Testis (tissue), 3 donors: Measurements from ENCODE around the gene GRIN3B. TPM values are rescaled to one million over a fixed set of nuclear protein-coding genes. Genes with fewer than 3 reads are reported as not detected.

Experiments used
- DNase-seq: peaks from one replicate; pipeline ENCODE4 v3.0.0-alpha.2; 2019
- H3K27ac ChIP-seq, 2 donors: fragments of 200-600 bp; sonication (generic); one replicate each; pipeline ENCODE4 v1.5.1; 2019
- H3K27me3 ChIP-seq: fragments of 200-600 bp; sonication (generic); one replicate; pipeline ENCODE4 v1.5.1; 2019
- H3K36me3 ChIP-seq: fragments of 200-600 bp; sonication (generic); one replicate; pipeline ENCODE4 v1.5.1; 2017; ENCODE audit warnings: low read depth; ENCODE audit errors: missing control alignments
- H3K4me1 ChIP-seq: fragments of 200-600 bp; sonication (generic); one replicate; pipeline ENCODE4 v1.5.1; 2019
- H3K4me3 ChIP-seq, 2 donors: fragments of 200-600 bp; sonication (generic); one replicate each; pipeline ENCODE4 v1.5.1; 2017 to 2019
- H3K9me3 ChIP-seq: fragments of 200-600 bp; sonication (generic); one replicate; pipeline ENCODE4 v1.5.1; 2017
- POLR2A ChIP-seq: fragments of 450-650 bp; IDR thresholded peaks from one replicate; pipeline ENCODE4 v1.6.1; 2017; ENCODE audit warnings: antibody characterized with exemption, mild to moderate bottlenecking, moderate library complexity
- WGBS, 2 donors: methylation state at CpG; one replicate each; pipeline ENCODE4 v1.1.5; 2018; 5-methylcytosine and 5-hydroxymethylcytosine counted together
- intact Hi-C: fragments of 100-400 bp; cut with DNase I; formaldehyde crosslinking; loops from one replicate; pipeline ENCODE4 v1.15.1; 2023; ENCODE audit warnings: low total_unique reads
- polyA plus RNA-seq: library from polyadenylated mRNA; stranded (reverse); fragments of 350-450 nt; fragmentation: Illumina TruSeq; extraction: RNeasy Lipid Tissue Mini Kit (QIAGEN cat#74804); gene quantifications from one replicate; pipeline ENCODE4 v1.2.3, GENCODE V29; 2014; ENCODE audit warnings: low read depth, low replicate concordance; ENCODE audit not compliant: insufficient read depth
- total RNA-seq, 2 donors: library from RNA; depleted of rRNA; stranded (reverse); fragments of >200 nt; gene quantifications; one replicate each; pipeline ENCODE4 v1.2.3, GENCODE V29; 2016
- TF ChIP-seq, protein P1 (sequence below), 3 experiments: fragments of 450-650 bp in 2 of 3; fragments of 200-600 bp in 1 of 3; sonication (generic) in 1 of 3; IDR thresholded peaks; one replicate each; pipeline ENCODE4 v1.5.1; 2016 to 2019; ENCODE audit warnings: antibody characterized with exemption in 3 of 3, mild to moderate bottlenecking in 2 of 3, moderate library complexity in 1 of 3

GRIN3B gene
- total and polyA plus RNA-seq, 3 donors from 2014 or later: 1.1 to 2.4 (median 1.3) TPM

DNA sequence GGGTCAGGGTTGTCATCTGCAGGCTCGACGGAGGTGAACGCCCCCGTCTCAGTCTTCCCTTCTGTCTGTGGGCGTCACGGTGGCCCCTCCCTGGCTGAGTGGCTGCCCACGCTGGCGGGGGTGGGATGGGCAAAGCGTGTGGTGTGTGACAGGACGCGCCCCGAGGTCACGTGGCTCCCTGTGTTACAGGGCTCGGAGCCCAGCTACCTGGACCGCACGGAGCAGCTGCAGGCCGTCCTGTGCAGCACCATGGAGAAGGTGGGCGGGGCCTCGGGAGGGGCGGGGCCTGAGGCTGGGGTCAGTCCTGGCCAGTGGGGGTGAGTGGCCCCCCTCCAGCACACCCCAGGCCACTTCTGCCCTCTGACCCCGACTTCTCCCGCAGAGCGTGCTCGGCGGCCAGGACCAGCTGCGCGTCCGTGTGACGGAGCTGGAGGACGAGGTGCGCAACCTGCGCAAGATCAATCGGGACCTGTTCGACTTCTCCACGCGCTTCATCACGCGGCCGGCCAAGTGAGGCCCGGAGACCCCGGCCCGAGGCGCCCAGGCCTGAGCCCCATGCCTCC lies 6.3 kb upstream of the GRIN3B start:
- Histone ChIP-seq H3K27ac (no peak overlapping the region), H3K27me3 (no peaks in the 10 kb centered on the region), H3K36me3 (no peaks in the 10 kb centered on the region), H3K4me3 (no peak overlapping the region), H3K9me3 (no peaks in the 10 kb centered on the region), H3K4me1 (peaks cover 16% of the 10 kb centered on the region)
- 92 to 94% methylated on average over 29 to 39 of the region's 43 CpGs for WGBS, 2 donors
- DNase-seq: no peak
- intact Hi-C loops: no loop called here
- TF ChIP-seq, protein P1, sequence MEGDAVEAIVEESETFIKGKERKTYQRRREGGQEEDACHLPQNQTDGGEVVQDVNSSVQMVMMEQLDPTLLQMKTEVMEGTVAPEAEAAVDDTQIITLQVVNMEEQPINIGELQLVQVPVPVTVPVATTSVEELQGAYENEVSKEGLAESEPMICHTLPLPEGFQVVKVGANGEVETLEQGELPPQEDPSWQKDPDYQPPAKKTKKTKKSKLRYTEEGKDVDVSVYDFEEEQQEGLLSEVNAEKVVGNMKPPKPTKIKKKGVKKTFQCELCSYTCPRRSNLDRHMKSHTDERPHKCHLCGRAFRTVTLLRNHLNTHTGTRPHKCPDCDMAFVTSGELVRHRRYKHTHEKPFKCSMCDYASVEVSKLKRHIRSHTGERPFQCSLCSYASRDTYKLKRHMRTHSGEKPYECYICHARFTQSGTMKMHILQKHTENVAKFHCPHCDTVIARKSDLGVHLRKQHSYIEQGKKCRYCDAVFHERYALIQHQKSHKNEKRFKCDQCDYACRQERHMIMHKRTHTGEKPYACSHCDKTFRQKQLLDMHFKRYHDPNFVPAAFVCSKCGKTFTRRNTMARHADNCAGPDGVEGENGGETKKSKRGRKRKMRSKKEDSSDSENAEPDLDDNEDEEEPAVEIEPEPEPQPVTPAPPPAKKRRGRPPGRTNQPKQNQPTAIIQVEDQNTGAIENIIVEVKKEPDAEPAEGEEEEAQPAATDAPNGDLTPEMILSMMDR (IDR thresholded peaks at IDR 0.05): no peak
- no peak for TF ChIP-seq POLR2A

DNA sequence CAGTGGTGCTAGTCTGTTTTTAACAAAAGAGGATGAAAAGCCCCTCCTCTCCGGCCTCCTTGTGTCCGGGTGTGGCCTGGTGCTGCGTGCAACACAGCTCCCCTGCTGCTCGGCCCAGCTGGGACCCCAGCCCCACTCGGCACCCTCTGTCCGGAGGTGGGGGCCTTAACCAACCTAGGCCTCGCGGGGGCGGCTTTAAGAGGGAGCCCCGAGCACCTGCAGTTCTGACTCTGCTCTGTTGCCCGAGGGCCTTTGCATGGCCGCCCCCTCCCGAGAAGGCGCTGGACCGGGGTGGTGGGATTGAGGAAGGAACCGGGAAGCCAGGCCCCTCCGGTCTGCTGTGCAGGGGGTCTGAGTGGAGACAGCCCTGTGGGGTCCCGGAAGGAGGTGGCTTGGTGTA lies 5.7 kb upstream of the GRIN3B start:
- intact Hi-C loops: no loop called here
- Histone ChIP-seq H3K36me3 (no peaks in the 10 kb centered on the region), H3K27me3 (no peaks in the 10 kb centered on the region), H3K9me3 (no peaks in the 10 kb centered on the region), H3K27ac (no peak overlapping the region), H3K4me1 (peaks cover 16% of the 10 kb centered on the region), H3K4me3 (no peak overlapping the region)
- DNase-seq: no peak
- TF ChIP-seq, protein P1 (IDR thresholded peaks at IDR 0.05): no peak
- no peak for TF ChIP-seq POLR2A
- WGBS, 2 donors: 95 to 96% methylated on average over 18 of the region's 18 CpGs

DNA sequence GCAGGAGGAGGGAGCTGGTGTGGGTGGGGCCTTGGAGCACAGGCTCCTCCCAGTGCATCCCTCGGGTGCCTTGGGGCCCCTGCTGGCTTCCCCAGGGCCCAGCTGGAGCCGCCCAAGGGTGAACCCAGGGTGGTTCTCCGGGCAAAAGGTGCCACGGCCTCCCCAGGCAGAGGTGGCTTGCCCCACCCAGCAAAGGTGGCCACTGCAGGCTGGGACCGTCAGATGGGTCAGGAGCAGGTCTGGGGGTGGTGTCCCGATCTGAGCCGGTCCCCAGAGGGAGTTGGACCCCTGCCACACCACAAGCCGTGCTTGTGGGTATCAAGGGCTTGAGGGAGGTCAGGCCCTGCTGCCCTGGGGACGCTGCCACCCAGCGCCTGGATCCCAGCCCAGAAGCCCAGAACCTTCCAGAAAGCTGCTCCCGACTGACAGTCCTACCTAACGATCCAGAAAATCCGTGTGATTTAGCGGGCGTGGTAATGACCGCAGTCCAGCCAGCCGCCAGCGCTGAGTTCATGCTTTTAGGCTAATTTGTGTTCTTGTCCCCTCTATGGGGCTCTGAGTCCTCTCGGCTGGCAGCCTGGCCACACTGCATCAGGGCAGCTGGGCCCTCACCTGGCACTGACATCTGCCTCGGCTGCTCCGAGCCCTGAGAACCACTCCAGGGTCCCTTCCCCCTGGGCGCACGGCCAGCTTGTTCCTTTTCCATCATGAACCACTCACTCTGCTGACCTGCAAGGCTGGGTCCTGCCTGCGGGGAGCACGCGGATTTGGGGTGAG lies 5.0 kb upstream of the GRIN3B start:
- H3K27ac ChIP-seq: no peak overlapping the region
- DNase-seq: no peak
- no peak overlapping the region for H3K4me3 ChIP-seq
- no peaks in the 10 kb centered on the region for H3K27me3 ChIP-seq
- no peaks in the 10 kb centered on the region for H3K9me3 ChIP-seq
- WGBS, 2 donors: 81 to 89% methylated on average over 24 to 26 of the region's 26 CpGs
- H3K4me1 ChIP-seq: peaks cover 12% of the 10 kb centered on the region
- intact Hi-C loops: no loop called here
- TF ChIP-seq, protein P1 (IDR thresholded peaks at IDR 0.05): no peak
- TF ChIP-seq POLR2A: no peak
- no peaks in the 10 kb centered on the region for H3K36me3 ChIP-seq

DNA sequence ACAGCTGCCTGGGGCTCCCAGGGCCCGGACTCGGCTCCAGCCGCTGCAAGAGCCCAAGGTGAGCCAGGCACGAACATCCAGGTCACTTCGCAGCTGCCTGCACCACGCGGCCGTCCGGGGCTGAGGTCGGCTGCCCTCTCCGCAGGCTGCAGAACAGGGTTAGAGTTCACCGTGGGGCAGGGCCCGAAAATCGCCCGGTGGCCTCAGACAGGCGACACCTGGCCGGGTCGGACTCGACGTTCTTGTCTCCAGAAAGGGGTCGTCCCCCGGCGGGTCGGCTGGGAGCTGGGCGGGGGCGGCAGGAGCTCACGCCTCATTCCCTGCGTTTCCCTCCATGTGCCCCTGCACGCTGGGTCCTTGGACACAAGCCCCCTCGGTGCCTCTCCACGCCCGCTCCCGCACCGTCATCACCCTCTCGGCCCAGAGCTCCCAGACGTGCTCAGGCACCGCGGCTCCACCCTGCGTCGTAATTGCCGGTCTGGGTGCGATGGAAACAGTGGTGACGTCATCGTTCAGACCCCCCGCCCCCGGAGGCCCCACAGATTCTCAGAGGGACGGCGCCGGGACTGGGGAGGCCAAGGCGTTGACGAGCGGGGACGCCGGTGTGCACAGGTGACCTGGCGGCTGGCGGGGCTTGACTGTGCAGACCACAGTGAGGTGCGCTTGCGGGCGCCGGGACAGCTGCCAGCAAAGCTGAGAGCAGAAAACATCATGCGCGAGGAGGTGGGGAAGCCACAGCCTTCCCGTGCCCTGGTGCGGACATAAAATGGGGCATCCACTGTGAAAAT lies 4.0 kb upstream of the GRIN3B start:
- no peak for TF ChIP-seq POLR2A
- TF ChIP-seq, protein P1 (IDR thresholded peaks at IDR 0.05): no peak
- intact Hi-C loops: no loop called here
- DNase-seq: no peak
- Histone ChIP-seq H3K27me3 (no peaks in the 10 kb centered on the region), H3K4me3 (peak overlapping the region in 1 of 2 donors; percentile 17), H3K27ac (no peak overlapping the region), H3K9me3 (no peaks in the 10 kb centered on the region), H3K4me1 (peaks cover 7% of the 10 kb centered on the region), H3K36me3 (no peaks in the 10 kb centered on the region)
- WGBS, 2 donors: 0 to 18% methylated on average over 9 to 64 of the region's 64 CpGs
